SU-DHL-6 (cell line): ENCODE data around the gene CAMP.

ENCODE experiments used
- H2AFZ ChIP-seq: fragments of 200-600 bp; sonication (generic); 2 replicates; pipeline ENCODE4 v1.6.1; 2014; ENCODE audit warnings: low read depth, mild to moderate bottlenecking, moderate library complexity, mixed read lengths, antibody characterized with exemption, low read length; ENCODE audit not compliant: severe bottlenecking
- H3F3A ChIP-seq: fragments of 200-600 bp; shearing (Covaris generic); 2 replicates; pipeline ENCODE4 v1.6.0; 2016; ENCODE audit warnings: antibody characterized with exemption, mild to moderate bottlenecking; ENCODE audit not compliant: insufficient read depth
- H3K27ac ChIP-seq: fragments of 200-600 bp; sonication (generic); 2 replicates; pipeline ENCODE4 v1.5.1; 2016; ENCODE audit warnings: low read depth, mild to moderate bottlenecking, low read length, moderate library complexity, mixed read lengths
- H3K27me3 ChIP-seq: fragments of 200-600 bp; sonication (generic), shearing (Covaris generic); 2 replicates; pipeline ENCODE4 v1.6.0; 2014; ENCODE audit warnings: mild to moderate bottlenecking, low read length
- H3K36me3 ChIP-seq: fragments of 200-600 bp; sonication (generic); 2 replicates; pipeline ENCODE4 v1.6.1; 2014; ENCODE audit warnings: mild to moderate bottlenecking, low read length, mixed read lengths
- H3K4me2 ChIP-seq: fragments of 300-600, 200-600 bp; shearing (Covaris generic), sonication (generic); 2 replicates; pipeline ENCODE4 v1.6.0; 2014; ENCODE audit warnings: low read length, low read depth, mild to moderate bottlenecking; ENCODE audit not compliant: poor library complexity, severe bottlenecking
- H3K4me3 ChIP-seq: fragments of 200-600 bp; sonication (generic); 2 replicates; pipeline ENCODE4 v1.5.1; 2014; ENCODE audit warnings: antibody characterized with exemption, low read length, mild to moderate bottlenecking, mixed read lengths; ENCODE audit not compliant: insufficient read depth, poor library complexity, severe bottlenecking
- H3K79me2 ChIP-seq: fragments of 200-600 bp; sonication (generic); 2 replicates; pipeline ENCODE4 v1.6.1; 2014; ENCODE audit warnings: mild to moderate bottlenecking, low read length, moderate library complexity; ENCODE audit not compliant: insufficient read depth
- H3K9ac ChIP-seq: fragments of 200-600 bp; sonication (generic); 2 replicates; pipeline ENCODE4 v1.7.0; 2014; ENCODE audit warnings: mild to moderate bottlenecking, low read length
- H3K9me2 ChIP-seq: fragments of 200-600 bp; sonication (generic); replicated peaks from 2 replicates; pipeline ENCODE4 v1.6.1; 2014; ENCODE audit warnings: low read length; ENCODE audit not compliant: insufficient read depth
- H3K9me3 ChIP-seq: fragments of 200-600 bp; sonication (generic); 2 replicates; pipeline ENCODE4 v1.6.1; 2014; ENCODE audit warnings: low read length, mixed read lengths; ENCODE audit not compliant: insufficient read depth
- H4K20me1 ChIP-seq: fragments of 200-600 bp; sonication (generic); 2 replicates; pipeline ENCODE4 v1.6.1; 2014; ENCODE audit warnings: low read depth, mild to moderate bottlenecking, antibody characterized with exemption, low read length, moderate library complexity, mixed read lengths
- EZH2phosphoT487 ChIP-seq: fragments of 200-600 bp; sonication (generic), shearing (Covaris generic); conservative IDR thresholded peaks from 2 replicates; pipeline ENCODE4 v1.6.1; 2018; ENCODE audit warnings: mild to moderate bottlenecking, antibody characterized with exemption, low read length, moderate library complexity, mixed read lengths
- TF ChIP-seq, protein P1 (sequence below): fragments of 200-600 bp; sonication (generic); IDR thresholded peaks from one replicate; pipeline ENCODE4 v1.5.1; 2017; ENCODE audit warnings: antibody characterized with exemption, mild to moderate bottlenecking, low read length, moderate library complexity; ENCODE audit not compliant: insufficient read depth, poor library complexity, severe bottlenecking

Gene CAMP

DNA sequence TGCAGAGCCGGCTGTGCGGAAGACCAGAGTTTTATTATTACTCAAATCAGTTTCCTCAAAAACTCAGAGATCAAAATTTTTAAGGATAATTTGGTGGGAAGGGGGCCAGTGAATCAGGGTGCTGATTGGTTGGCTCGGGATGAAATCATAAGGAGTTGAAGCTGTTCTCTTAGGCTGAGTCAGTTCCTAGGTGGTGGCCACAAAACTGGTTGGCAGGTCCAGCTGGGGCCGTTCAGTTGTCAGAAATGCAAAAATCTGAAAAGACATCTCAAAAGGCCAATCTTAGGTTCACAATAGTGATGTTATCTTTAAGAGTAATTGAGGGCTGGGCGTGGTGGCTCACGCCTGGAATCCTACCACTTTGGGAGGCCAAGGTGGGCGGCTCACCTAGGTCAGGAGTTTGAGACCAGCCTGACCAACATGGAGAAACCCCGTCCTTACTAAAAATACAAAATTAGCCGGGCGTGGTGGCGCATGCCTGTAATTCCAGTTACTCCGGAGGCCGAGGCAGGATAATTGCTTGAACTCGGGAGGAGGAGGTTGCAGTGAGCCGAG lies 15.3 kb downstream of the CAMP start:
- Histone ChIP-seq H3K27ac (no peak overlapping the region), H3K9me3 (no peaks in the 10 kb centered on the region), H3K9me2 (no peaks in the 10 kb centered on the region), H3K4me3 (no peak overlapping the region), H3K9ac (no peak overlapping the region), H3K27me3 (no peaks in the 10 kb centered on the region), H3K4me2 (no peak overlapping the region), H4K20me1 (no peaks in the 10 kb centered on the region), H2AFZ (no peak overlapping the region), H3K36me3 (no peaks in the 10 kb centered on the region), H3K79me2 (peaks cover 24% of the 10 kb centered on the region), H3F3A (peaks cover 18% of the 10 kb centered on the region)
- TF ChIP-seq, protein P1, sequence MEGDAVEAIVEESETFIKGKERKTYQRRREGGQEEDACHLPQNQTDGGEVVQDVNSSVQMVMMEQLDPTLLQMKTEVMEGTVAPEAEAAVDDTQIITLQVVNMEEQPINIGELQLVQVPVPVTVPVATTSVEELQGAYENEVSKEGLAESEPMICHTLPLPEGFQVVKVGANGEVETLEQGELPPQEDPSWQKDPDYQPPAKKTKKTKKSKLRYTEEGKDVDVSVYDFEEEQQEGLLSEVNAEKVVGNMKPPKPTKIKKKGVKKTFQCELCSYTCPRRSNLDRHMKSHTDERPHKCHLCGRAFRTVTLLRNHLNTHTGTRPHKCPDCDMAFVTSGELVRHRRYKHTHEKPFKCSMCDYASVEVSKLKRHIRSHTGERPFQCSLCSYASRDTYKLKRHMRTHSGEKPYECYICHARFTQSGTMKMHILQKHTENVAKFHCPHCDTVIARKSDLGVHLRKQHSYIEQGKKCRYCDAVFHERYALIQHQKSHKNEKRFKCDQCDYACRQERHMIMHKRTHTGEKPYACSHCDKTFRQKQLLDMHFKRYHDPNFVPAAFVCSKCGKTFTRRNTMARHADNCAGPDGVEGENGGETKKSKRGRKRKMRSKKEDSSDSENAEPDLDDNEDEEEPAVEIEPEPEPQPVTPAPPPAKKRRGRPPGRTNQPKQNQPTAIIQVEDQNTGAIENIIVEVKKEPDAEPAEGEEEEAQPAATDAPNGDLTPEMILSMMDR: no peak
- no peak for TF ChIP-seq EZH2phosphoT487

DNA sequence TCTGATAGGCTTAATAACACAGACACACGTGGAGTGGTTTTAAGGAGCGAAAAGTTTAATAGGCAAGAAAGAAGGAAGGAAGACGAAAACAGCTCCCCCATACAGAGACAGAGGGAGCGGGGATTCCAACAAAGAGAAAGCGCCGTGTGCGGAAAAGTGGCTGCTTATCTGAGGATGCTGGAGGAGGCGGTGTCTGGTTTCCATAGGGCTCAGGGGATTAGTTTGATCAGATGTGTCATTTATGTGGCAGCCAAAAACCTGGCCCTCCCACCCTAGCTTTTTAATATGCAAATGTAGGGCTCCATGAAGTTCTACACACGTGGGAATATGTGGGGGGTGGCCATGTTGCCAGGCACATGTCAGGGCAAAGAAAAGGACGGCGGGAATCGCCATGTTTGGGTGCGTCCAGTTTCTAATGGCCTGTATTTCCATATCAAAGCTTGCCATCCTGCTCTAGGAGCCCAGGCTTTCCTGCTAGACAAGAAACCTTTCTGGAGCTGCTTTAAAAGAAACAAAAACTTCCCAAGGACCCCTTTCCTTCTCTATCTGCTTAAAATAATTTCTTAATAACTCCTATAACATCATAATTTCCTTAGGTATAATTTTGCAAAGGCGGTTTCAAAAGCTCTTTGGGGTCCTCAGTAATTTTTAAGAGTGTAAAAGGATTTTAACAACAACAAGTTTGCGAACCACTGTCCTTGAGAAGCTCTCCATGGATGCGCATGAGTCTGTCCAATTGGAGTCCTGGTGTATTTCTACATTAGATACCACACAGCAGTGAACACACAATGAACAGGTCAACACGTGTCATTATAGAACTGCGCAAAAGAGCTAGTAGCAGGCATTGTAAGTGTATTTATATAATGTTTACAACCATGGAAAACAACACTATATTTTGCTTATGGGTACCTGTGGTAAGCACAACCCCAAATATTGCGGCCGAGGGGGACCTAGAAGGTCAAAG lies 17.0 kb downstream of the CAMP start:
- Histone ChIP-seq H3K4me2 (peak overlapping the region; percentile 74), H4K20me1 (no peaks in the 10 kb centered on the region), H2AFZ (peak overlapping the region; percentile 92), H3K36me3 (no peaks in the 10 kb centered on the region), H3K79me2 (peaks cover 41% of the 10 kb centered on the region), H3K4me3 (peak overlapping the region; percentile 17), H3F3A (peaks cover 26% of the 10 kb centered on the region), H3K27me3 (no peaks in the 10 kb centered on the region), H3K9ac (peak overlapping the region; percentile 75), H3K9me2 (no peaks in the 10 kb centered on the region), H3K27ac (no peak overlapping the region), H3K9me3 (no peaks in the 10 kb centered on the region)
- TF ChIP-seq, protein P1: no peak
- TF ChIP-seq EZH2phosphoT487: no peak

DNA sequence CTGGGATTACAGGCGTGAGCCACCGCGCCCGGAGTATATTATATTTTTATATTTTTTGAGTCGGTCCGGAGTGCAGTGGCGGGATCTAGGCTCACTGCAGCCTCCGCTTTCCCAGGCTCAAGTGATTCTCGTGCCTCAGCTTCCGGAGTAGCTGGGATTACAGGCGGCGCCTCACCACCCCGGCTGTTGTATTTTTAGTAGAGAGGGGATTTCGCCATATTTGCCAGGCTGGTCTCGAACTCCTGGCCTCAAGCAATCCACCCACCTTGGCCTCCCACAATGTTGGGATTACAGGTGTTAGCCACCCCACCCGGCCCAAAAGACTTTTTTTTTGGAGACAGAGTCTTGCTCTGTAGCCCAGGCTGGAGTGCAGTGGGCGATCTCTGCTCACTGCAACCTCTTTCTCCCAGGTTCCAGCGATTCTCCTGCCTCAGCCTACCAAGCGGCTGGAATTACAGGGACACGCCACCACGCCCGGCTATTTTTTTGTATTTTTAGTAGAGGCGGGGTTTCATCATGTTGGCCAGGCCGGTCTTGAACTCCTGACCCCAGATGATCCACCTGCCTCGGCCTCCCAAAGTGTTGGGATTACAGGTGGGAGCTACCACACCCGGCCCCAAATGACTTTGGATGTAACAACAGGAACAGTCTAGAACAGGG lies 18.6 kb downstream of the CAMP start:
- H3K4me3 ChIP-seq: peak overlapping the region; percentile 81
- peak overlapping the region; percentile 85 for H3K27ac ChIP-seq

More for the DNA sequence above, 18.6 kb downstream of the CAMP start:
- no peak for TF ChIP-seq EZH2phosphoT487
- TF ChIP-seq, protein P1: no peak
- Histone ChIP-seq H3K9ac (peak overlapping the region; percentile 75), H3K79me2 (peaks cover 57% of the 10 kb centered on the region), H3K9me2 (no peaks in the 10 kb centered on the region), H2AFZ (peak overlapping the region; percentile 92), H3K27me3 (no peaks in the 10 kb centered on the region), H3K36me3 (no peaks in the 10 kb centered on the region), H3K9me3 (no peaks in the 10 kb centered on the region), H3K4me2 (peak overlapping the region; percentile 74), H4K20me1 (no peaks in the 10 kb centered on the region), H3F3A (peaks cover 30% of the 10 kb centered on the region)
